Astrocyte of the hippocampus (primary cell): Measurements from ENCODE around the gene TAF9.
"Not testable (repeated sequence)": the region's sequence is repeated elsewhere in the genome, so short reads cannot be mapped to it uniquely, and the experiment has no call there.

Source experiments
- DNase-seq: peaks from one replicate; pipeline ENCODE4 v3.0.0; 2011; ENCODE audit warnings: low read depth, low spot score

Gene TAF9

GRCh38 chr5:69335341-69335935, 33.9 kb downstream of the TAF9 start:
- DNase-seq: no peak

DNA sequence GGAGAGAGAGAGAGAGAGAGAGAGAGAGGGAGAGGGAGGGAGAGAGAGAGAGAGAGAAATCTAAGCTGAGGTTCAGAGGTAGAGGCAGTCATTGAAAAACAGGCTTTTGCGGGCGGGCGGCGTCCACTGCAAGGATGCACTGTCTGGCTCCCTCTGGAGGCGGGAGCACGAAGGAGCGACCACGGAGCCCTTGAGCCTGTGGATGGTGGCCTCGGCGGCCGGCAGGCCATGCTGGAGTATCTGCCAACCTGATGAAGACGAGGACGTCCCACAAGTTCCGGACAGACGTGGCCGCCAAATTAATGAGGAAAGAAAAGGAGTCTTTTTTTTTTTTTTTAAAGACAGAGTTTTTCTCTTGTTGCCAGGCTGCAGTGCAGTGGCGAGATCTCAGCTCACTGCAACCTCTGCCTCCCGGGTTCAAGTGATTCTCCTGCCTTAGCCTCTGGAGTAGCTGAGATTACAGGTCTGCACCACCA, 34.5 kb downstream of the TAF9 start:
- peak; percentile 93 for DNase-seq

- not testable (repeated sequence) for DNase-seq
Measured at GRCh38 chr5:69333668-69334315, 35.5 kb downstream of the TAF9 start.

- DNase-seq: no peak
Measured at GRCh38 chr5:69331528-69332445, 37.5 kb downstream of the TAF9 start.

DNA sequence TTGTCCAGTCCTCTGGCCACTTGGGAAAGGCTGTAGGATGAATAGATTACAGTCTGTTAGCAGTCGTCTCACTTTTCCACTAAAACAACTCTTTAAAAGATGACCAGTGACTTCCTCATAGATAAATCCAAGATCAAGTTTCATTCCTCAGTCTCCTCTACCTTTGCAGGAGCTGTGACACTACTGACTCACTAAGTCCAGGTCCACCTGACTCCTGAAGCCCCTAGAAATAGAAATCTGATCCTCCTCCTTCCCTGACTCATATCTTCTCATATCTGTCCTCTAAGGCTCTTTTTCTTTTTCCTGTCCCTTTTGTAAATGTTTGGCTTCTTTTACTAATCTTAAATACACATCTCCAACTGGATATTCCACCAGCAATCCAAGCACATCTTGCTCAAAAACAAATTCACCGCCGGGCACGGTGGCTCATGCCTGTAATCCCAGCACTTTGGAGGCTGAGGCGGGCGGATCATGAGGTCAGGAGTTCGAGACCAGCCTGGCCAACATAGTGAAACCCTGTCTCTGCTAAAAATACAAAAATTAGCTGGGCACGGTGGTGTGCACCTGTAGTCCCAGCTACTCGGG, 39.3 kb downstream of the TAF9 start:
- DNase-seq: no peak

- DNase-seq: no peak
Measured at GRCh38 chr5:69326365-69326764, 43.0 kb downstream of the TAF9 start.

- no peak for DNase-seq
Measured at GRCh38 chr5:69317391-69317790, 51.9 kb downstream of the TAF9 start.

DNA sequence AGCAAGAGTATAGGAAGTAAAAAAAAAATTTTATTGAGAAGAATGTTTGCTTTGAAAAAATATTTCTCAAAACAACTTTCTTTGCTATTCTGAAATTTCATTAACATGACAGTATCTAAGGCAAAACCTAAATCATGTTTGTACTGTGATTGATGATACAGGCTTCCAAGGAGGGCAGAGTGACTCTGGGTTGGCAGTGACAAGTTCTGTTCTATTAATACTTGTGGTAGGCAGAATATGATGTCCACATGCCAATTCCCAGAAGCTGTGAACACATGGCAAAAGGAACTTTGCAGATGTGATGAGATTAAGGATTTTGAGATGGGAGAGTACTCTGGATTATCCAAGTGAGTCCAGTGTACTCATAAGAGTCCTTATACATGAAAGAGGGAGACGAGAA, 53.3 kb downstream of the TAF9 start:
- no peak for DNase-seq
